Tibial artery (tissue), 4 donors: ENCODE measurements around the gene HSPA4L.

Source experiments
- DNase-seq, 2 donors: peaks; one replicate each; pipeline ENCODE4 v3.0.0-alpha.2; 2019
- H3K27ac ChIP-seq, 2 donors: fragments of 200-600 bp; sonication (generic) in 1 of 2; 1 replicate in 1 of 2; 2 replicates in 1 of 2; pipeline ENCODE4 v1.5.1; 2018 to 2019; ENCODE audit warnings: mild to moderate bottlenecking in 1 of 2
- H3K27me3 ChIP-seq, 2 donors: fragments of 200-600 bp; sonication (generic) in 1 of 2; one replicate each; pipeline versions ENCODE4 v1.5.1 to v1.6.0; 2016 to 2019
- H3K36me3 ChIP-seq, 3 donors: fragments of 200-600 bp; sonication (generic) in 2 of 3; one replicate each; pipeline ENCODE4 v1.5.1; 2016 to 2019; ENCODE audit warnings: mild to moderate bottlenecking in 2 of 3
- H3K4me1 ChIP-seq, 4 donors: fragments of 200-600 bp; sonication (generic) in 2 of 4; 1 replicate in 3 of 4; 2 replicates in 1 of 4; pipeline ENCODE4 v1.5.1; 2016 to 2019
- H3K4me3 ChIP-seq, 2 donors: fragments of 200-600 bp; sonication (generic) in 1 of 2; 1 replicate in 1 of 2; 2 replicates in 1 of 2; pipeline ENCODE4 v1.5.1; 2018 to 2019; ENCODE audit warnings: mild to moderate bottlenecking in 2 of 2
- H3K9me3 ChIP-seq, 3 donors: fragments of 200-600 bp; sonication (generic) in 1 of 3; one replicate each; pipeline ENCODE4 v1.5.1; 2016 to 2019
- intact Hi-C: fragments of 100-400 bp; cut with DNase I; formaldehyde crosslinking; loops from one replicate; pipeline ENCODE4 v1.15.0; 2023; ENCODE audit warnings: low total_unique reads
- TF ChIP-seq, protein P1 (sequence below), 2 experiments: fragments of 200-600 bp in 1 of 2; fragments of 450-650 bp in 1 of 2; IDR thresholded peaks; one replicate each; pipeline ENCODE4 v1.5.1; 2017 to 2019; ENCODE audit warnings: antibody characterized with exemption in 2 of 2, mild to moderate bottlenecking in 1 of 2, moderate library complexity in 1 of 2

HSPA4L gene

GRCh38 chr4:127771535-127772275 lies 10.4 kb upstream of the HSPA4L start:
- no peak overlapping the region for H3K4me3 ChIP-seq
- no peaks in the 10 kb centered on the region for H3K9me3 ChIP-seq
- H3K27me3 ChIP-seq, result no peaks in the 10 kb centered on the region
- no peak overlapping the region for H3K27ac ChIP-seq
- TF ChIP-seq, protein P1, sequence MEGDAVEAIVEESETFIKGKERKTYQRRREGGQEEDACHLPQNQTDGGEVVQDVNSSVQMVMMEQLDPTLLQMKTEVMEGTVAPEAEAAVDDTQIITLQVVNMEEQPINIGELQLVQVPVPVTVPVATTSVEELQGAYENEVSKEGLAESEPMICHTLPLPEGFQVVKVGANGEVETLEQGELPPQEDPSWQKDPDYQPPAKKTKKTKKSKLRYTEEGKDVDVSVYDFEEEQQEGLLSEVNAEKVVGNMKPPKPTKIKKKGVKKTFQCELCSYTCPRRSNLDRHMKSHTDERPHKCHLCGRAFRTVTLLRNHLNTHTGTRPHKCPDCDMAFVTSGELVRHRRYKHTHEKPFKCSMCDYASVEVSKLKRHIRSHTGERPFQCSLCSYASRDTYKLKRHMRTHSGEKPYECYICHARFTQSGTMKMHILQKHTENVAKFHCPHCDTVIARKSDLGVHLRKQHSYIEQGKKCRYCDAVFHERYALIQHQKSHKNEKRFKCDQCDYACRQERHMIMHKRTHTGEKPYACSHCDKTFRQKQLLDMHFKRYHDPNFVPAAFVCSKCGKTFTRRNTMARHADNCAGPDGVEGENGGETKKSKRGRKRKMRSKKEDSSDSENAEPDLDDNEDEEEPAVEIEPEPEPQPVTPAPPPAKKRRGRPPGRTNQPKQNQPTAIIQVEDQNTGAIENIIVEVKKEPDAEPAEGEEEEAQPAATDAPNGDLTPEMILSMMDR (IDR thresholded peaks at IDR 0.05), result no peak
- H3K4me1 ChIP-seq, result no peaks in the 10 kb centered on the region
- H3K36me3 ChIP-seq, result no peaks in the 10 kb centered on the region
- intact Hi-C loops, result no loop called here
- no peak for DNase-seq

DNA sequence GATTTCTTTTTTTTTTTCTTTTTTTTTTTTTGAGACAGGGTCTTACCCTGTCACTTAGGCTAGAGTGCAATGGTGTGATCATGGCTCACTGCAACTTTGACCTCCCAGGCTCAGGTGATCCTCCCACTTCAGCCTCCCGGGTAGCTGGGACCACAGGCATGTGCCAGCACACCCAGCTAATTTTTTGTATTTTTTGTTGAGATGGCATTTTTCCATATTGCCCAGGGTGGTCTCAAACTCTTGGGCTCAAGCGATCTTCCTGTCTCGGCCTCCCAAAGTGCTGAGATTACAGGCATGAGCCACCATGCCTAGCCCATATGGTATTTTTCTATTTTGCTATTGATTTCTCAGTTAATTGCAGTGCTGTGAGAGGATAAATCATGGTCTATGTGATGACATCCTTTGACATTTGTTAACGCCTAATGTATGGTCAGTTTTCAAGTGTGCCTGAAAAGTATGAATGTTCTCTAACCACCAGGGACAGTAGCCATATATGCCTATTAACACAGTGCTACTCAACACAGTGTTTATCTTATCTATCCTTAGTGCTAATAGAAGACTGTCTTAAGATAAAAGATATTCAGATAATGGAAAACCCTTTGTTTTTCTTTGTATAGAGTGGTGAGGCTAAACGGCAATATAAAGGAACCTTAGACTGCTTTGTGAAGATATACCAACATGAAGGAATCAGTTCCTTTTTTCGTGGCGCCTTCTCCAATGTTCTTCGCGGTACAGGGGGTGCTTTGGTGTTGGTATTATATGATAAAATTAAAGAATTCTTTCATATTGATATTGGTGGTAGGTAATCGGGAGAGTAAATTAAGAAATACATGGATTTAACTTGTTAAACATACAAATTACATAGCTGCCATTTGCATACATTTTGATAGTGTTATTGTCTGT lies 9.1 kb upstream of the HSPA4L start:
- H3K4me1 ChIP-seq, result no peaks in the 10 kb centered on the region
- H3K27me3 ChIP-seq, result no peaks in the 10 kb centered on the region
- TF ChIP-seq, protein P1 (IDR thresholded peaks at IDR 0.05), result no peak
- no peak for DNase-seq
- H3K36me3 ChIP-seq, result no peaks in the 10 kb centered on the region
- intact Hi-C loops, result no loop called here
- no peak overlapping the region for H3K27ac ChIP-seq
- no peak overlapping the region for H3K4me3 ChIP-seq
- no peaks in the 10 kb centered on the region for H3K9me3 ChIP-seq

- H3K4me3 ChIP-seq, result no peak overlapping the region
- intact Hi-C loops, result no loop called here
- no peak for DNase-seq
- no peaks in the 10 kb centered on the region for H3K4me1 ChIP-seq
- H3K9me3 ChIP-seq, result no peaks in the 10 kb centered on the region
- no peak overlapping the region for H3K27ac ChIP-seq
- no peaks in the 10 kb centered on the region for H3K27me3 ChIP-seq
- TF ChIP-seq, protein P1 (IDR thresholded peaks at IDR 0.05), result no peak
- no peaks in the 10 kb centered on the region for H3K36me3 ChIP-seq
These were observed 6.3 kb upstream of the HSPA4L start for GRCh38 chr4:127775843-127776242.

DNA sequence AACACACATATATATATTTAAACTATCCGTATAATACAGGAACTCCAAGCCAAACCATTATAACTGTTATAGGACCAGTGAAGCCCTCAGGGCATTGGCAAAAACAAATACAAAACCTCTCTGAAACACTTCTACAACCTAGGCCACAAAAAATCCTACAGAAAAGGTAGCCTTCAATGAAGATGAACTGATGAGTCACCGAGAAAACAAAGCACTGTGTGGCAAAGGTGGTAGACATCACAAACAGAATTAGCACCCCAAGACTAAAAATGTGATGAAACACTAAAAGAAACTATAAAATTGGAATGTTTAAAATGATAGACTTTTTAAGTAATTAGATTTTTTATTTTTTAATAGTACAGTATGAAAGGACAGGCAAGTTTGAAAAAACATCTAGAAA lies 5.5 kb upstream of the HSPA4L start:
- TF ChIP-seq, protein P1 (IDR thresholded peaks at IDR 0.05), result no peak
- H3K36me3 ChIP-seq, result no peaks in the 10 kb centered on the region
- intact Hi-C loops, result no loop called here

GRCh38 chr4:127777487-127777886 lies 4.6 kb upstream of the HSPA4L start:
- intact Hi-C loops, result no loop called here
- TF ChIP-seq, protein P1 (IDR thresholded peaks at IDR 0.05), result no peak

More for the DNA sequence above, 5.5 kb upstream of the HSPA4L start:
- H3K4me1 ChIP-seq, result peaks cover 0 to 6% (median 0%) of the 10 kb centered on the region in 4 donors
- DNase-seq, result no peak
- H3K4me3 ChIP-seq, result no peak overlapping the region
- no peaks in the 10 kb centered on the region for H3K27me3 ChIP-seq
- no peaks in the 10 kb centered on the region for H3K9me3 ChIP-seq
- no peak overlapping the region for H3K27ac ChIP-seq

More at GRCh38 chr4:127777487-127777886, 4.6 kb upstream of the HSPA4L start:
- Histone ChIP-seq H3K36me3 (no peaks in the 10 kb centered on the region), H3K27ac (no peak overlapping the region), H3K4me3 (no peak overlapping the region), H3K4me1 (peaks cover 0 to 8% (median 0%) of the 10 kb centered on the region in 4 donors), H3K9me3 (no peaks in the 10 kb centered on the region), H3K27me3 (no peaks in the 10 kb centered on the region)
- DNase-seq, result no peak
